Stimulated activated CD8-positive, alpha-beta memory T cell treated with anti-CD3 and anti-CD28 coated beads, Interleukin-12 subunit alpha, Interleukin-12 subunit beta, amount 100 ng/mL, for 1 hour (primary cell): Measurements from ENCODE around the gene RB1.

Experiments used
- DNase-seq: peaks from one replicate; pipeline ENCODE4 v3.0.0-alpha.2; 2020; ENCODE audit warnings: low read depth

Gene RB1

DNA sequence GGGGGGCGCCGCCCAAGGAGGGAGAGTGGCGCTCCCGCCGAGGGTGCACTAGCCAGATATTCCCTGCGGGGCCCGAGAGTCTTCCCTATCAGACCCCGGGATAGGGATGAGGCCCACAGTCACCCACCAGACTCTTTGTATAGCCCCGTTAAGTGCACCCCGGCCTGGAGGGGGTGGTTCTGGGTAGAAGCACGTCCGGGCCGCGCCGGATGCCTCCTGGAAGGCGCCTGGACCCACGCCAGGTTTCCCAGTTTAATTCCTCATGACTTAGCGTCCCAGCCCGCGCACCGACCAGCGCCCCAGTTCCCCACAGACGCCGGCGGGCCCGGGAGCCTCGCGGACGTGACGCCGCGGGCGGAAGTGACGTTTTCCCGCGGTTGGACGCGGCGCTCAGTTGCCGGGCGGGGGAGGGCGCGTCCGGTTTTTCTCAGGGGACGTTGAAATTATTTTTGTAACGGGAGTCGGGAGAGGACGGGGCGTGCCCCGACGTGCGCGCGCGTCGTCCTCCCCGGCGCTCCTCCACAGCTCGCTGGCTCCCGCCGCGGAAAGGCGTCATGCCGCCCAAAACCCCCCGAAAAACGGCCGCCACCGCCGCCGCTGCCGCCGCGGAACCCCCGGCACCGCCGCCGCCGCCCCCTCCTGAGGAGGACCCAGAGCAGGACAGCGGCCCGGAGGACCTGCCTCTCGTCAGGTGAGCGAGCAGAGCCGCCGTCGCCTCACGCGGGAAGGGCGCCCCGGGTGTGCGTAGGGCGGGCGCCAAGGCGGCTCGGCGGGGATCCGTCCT lies at the start of gene RB1:
Gene RB1, plus strand, starts transcription at position 393 of the 784 bp plus-strand sequence. Its CDS starts 162 bp downstream, at position 555.
- DNase-seq: peak; percentile 80

- DNase-seq: no peak
These were observed 49.7 kb upstream of the RB1 start for GRCh38 chr13:48253849-48254248.

DNA sequence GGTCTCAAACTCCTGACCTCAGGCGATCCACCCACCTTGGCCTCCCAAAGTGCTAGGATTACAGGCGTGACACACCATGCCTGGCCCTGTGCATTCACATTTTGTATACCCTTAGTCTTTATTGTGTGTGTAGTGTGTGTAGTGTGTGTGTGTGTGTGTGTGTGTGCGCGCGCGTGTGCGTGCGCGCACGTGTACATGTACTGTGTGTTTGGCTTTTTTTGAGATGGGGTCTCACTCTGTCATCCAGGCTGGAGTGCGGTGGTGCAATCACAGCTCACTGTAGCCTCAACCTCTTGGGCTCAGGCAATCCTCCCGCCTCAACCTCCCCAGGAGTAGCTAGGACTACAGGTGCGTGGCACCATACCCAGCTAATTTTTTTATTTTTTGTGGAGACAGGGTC lies 48.5 kb upstream of the RB1 start:
- DNase-seq: no peak

DNA sequence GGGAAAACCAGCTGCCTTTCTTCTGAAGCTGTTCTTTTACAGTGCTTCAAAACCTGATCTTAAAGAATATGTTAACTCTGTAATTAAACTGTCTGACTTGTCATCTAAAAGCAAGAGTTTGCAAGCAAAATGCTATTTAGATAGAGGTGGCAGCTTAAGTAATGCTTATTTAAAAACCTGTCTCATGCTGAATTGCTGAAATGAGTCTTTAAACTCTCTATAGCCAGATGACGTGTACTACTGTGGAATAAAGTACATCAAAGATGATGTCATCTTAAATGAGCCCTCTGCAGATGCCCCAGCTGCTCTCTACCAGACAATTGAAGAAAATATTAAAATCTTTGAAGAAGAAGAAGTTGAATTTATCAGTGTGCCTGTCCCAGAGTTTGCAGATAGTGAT lies 47.6 kb upstream of the RB1 start:
- DNase-seq: no peak

DNA sequence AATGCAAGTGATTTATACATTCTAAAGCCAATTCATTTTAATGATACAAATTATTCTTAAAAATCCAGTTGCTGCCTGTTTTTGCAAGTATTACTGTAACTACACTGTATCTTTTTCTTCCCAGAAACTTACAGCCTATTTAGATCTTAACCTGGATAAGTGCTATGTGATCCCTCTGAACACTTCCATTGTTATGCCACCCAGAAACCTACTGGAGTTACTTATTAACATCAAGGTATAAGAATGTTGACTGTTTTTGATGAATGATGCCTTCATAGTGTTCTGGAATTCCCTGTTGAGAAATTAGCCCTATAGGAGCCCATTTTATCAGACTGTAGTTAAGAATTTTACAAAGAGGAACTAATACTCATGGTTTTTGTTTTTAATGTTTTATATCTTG lies 45.5 kb upstream of the RB1 start:
- no peak for DNase-seq

- no peak for DNase-seq
These were observed 45.1 kb upstream of the RB1 start for GRCh38 chr13:48258430-48258829.

- DNase-seq: no peak
These were observed 42.6 kb upstream of the RB1 start for GRCh38 chr13:48260970-48261369.

DNA sequence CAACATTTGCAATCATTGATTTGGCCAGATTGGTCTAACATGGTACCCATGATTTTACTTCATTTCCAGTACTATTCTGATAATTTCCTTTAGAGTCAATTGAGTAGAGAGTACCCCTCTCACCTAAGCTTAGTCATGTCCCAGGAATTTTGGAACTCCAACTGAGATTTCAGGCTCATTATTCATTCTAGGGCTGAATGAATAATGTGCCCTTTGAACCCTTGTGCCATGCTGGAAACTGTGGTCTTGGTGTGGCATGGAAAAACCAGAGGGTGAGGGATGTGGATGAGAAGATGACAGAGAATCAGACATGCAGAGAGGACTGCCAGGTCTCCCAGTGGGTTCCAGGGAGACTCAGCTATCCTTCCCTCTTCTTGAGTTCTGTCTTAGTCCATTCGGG lies 40.4 kb upstream of the RB1 start:
- DNase-seq: no peak

GRCh38 chr13:48264058-48264457 lies 39.5 kb upstream of the RB1 start:
- no peak for DNase-seq

DNA sequence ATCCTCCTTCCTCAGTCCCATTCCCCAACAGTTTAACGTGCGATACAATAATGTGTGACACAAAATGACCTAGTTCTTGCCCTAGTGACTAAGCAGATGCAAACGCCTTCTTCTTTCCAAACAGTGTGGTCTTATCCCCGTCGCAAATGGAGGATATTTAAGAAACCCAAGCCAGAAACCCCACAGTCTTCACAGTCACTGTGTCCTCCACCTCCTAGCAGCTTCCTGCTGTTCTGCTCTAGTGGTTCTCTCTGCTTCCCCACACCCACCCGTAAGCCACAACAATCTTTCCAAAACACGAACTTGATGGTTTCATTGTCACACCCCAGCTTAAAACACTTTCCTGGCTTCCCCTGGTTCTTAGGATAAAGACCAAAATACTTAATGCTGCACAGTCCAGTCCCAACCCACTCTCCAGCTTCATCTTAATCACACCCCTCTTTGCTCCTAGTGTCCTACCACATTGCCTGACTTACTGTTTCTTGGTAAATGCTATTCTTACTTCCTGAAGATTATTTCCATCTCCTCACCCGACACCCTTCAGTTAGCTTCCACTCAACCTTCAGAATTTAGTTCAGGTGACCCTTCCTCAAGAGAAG lies 38.2 kb upstream of the RB1 start:
- DNase-seq: no peak

GRCh38 chr13:48266150-48266549 lies 37.4 kb upstream of the RB1 start:
- no peak for DNase-seq

- DNase-seq: no peak
These were observed 36.6 kb upstream of the RB1 start for GRCh38 chr13:48266701-48267639.

GRCh38 chr13:48268019-48268418 lies 35.5 kb upstream of the RB1 start:
- DNase-seq: no peak

DNA sequence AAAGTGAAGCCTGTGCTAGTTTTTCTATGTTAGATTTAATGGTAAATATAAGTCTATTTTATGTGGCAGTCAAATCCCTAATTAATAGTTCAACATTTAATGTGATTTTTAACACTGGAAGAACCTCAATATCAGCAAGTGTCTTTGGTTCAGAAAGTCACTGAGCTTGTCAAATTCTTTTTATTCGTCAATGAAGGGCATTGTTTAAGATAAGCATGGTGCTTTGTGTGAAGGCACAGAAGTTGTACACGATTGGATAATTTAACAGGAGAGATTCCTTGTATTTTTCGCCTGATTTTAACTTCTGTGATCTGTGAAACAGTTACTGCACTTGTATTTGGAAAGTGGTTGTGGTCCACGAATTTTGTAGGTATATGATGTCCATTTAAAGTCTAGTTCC lies 30.2 kb upstream of the RB1 start:
- DNase-seq: no peak

- no peak for DNase-seq
These were observed 28.0 kb upstream of the RB1 start for GRCh38 chr13:48275507-48275906.

GRCh38 chr13:48278806-48279205 lies 24.7 kb upstream of the RB1 start:
- no peak for DNase-seq

GRCh38 chr13:48281556-48281955 lies 22.0 kb upstream of the RB1 start:
- no peak for DNase-seq

DNA sequence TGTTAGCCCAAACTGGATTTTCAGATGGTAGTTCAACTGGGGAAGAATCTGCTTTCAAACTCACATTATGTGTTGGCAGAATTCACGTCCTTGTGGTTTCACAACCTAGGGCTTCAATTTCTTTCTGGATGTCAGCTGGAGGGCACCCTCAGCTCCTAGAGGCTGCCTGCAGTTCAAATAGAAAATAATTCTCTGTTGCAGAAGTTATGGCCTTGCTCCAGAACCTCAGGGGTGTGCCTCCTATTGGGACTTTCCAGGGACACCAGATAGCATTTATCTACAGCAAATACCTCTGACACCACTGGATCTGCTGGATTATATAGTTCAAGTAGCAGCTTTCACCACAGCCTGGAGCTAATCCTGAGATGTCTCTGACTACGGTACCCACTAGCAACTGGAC lies 11.8 kb upstream of the RB1 start:
- DNase-seq: no peak

- DNase-seq: no peak
These were observed 10.9 kb upstream of the RB1 start for GRCh38 chr13:48292650-48293049.

DNA sequence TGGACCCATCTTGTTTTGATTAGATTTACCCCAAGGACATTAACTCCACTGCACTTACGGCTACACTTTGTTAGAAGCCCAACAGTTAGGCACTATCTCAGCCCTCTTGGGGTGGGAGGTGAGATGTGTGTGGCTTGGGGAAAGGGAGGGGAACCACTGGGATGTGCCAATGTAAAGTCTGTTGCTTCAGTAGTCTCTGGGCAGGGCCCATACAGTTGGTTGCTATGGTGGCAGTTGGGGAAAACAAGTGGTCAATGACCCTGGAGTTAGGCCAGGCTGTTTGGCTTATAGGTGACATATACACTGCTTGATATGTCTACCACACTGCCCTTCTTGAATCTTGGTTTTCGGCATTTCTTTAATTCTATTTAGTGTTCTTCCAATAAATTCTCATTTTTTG lies 8.9 kb upstream of the RB1 start:
- DNase-seq: no peak

- DNase-seq: no peak
These were observed 8.3 kb upstream of the RB1 start for GRCh38 chr13:48295271-48295670.

- no peak for DNase-seq
These were observed 7.0 kb upstream of the RB1 start for GRCh38 chr13:48296528-48296927.
